OCI-LY7 (cell line): ENCODE data around the gene PSMG3.

Source experiments
- EZH2phosphoT487 ChIP-seq: fragments of 200-600 bp; sonication (generic); IDR thresholded peaks from 2 replicates; pipeline ENCODE4 v1.6.1; 2018; ENCODE audit warnings: low read depth, borderline replicate concordance, mild to moderate bottlenecking, mixed run types, antibody characterized with exemption, low read length, moderate library complexity, mixed read lengths
- TF ChIP-seq, protein P1 (sequence below): fragments of 200-600 bp; sonication (generic); conservative IDR thresholded peaks from 2 replicates; pipeline ENCODE4 v1.5.1; 2014; ENCODE audit warnings: mild to moderate bottlenecking, antibody characterized with exemption, low read length, moderate library complexity, mixed read lengths

DNA sequence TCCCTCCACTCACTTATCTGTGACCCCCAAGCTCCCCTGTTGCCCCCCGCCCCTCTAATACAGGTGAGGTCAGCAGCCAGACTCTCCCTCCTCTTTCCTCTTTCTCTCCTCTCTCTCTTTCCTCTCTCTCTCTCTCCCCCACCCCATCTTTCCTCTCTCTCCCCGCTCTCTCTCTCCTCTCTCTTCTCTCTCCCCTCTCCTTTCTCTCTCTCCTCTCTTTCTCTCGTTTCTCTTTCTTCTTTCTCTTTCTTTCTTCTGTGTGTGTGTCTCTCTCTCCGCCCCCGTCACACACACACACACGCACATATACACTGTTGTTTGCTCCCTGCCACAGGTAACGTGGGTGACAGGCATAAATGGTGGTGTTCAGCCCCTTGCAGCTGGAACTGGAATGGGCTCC is 37.2 kb upstream of the PSMG3 start:
- TF ChIP-seq, protein P1, sequence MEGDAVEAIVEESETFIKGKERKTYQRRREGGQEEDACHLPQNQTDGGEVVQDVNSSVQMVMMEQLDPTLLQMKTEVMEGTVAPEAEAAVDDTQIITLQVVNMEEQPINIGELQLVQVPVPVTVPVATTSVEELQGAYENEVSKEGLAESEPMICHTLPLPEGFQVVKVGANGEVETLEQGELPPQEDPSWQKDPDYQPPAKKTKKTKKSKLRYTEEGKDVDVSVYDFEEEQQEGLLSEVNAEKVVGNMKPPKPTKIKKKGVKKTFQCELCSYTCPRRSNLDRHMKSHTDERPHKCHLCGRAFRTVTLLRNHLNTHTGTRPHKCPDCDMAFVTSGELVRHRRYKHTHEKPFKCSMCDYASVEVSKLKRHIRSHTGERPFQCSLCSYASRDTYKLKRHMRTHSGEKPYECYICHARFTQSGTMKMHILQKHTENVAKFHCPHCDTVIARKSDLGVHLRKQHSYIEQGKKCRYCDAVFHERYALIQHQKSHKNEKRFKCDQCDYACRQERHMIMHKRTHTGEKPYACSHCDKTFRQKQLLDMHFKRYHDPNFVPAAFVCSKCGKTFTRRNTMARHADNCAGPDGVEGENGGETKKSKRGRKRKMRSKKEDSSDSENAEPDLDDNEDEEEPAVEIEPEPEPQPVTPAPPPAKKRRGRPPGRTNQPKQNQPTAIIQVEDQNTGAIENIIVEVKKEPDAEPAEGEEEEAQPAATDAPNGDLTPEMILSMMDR = no peak
- no peak for TF ChIP-seq EZH2phosphoT487
